Transverse colon (tissue), 4 donors: ENCODE measurements around the gene BCOR. TPM values are rescaled to one million over a fixed set of nuclear protein-coding genes. Genes with fewer than 3 reads are reported as not detected.

Source experiments
- DNase-seq: peaks from one replicate; pipeline ENCODE4 v3.0.0-alpha.2; 2019
- H3K27ac ChIP-seq, 4 donors: fragments of 200-600 bp; sonication (generic); 2 replicates each; pipeline ENCODE4 v1.5.1; 2016 to 2018; ENCODE audit warnings: inconsistent platforms in 4 of 4
- H3K27me3 ChIP-seq: fragments of 200-600 bp; sonication (generic); 2 replicates; pipeline ENCODE4 v1.5.1; 2017; ENCODE audit warnings: inconsistent platforms
- H3K36me3 ChIP-seq, 4 donors: fragments of 200-600 bp; sonication (generic); 2 replicates each; pipeline ENCODE4 v1.5.1; 2017 to 2019; ENCODE audit warnings: inconsistent platforms in 4 of 4
- H3K4me1 ChIP-seq, 4 donors: fragments of 200-600 bp; sonication (generic); 2 replicates each; pipeline ENCODE4 v1.5.1; 2017 to 2020; ENCODE audit warnings: inconsistent platforms in 4 of 4
- H3K4me3 ChIP-seq, 4 donors: fragments of 200-600 bp; sonication (generic); 1 replicate in 1 of 4; 2 replicates in 3 of 4; pipeline versions ENCODE4 v1.5.1 to v1.6.1; 2017 to 2019; ENCODE audit warnings: inconsistent platforms in 4 of 4
- H3K9me3 ChIP-seq, 2 donors: fragments of 200-600 bp; sonication (generic); 2 replicates each; pipeline ENCODE4 v1.5.1; 2017 to 2019; ENCODE audit warnings: inconsistent platforms in 2 of 2
- EP300 ChIP-seq: sonication (generic); formaldehyde crosslinking; IDR thresholded peaks from one replicate; pipeline ENCODE4 v1.6.1; 2017; ENCODE audit warnings: antibody characterized with exemption, low read depth
- POLR2A ChIP-seq: fragments of 450-650 bp; IDR thresholded peaks from one replicate; pipeline ENCODE4 v1.6.1; 2016; ENCODE audit warnings: antibody characterized with exemption, mild to moderate bottlenecking, moderate library complexity
- POLR2AphosphoS5 ChIP-seq, 3 donors: sonication (generic); formaldehyde crosslinking; IDR thresholded peaks; one replicate each; pipeline ENCODE4 v1.6.1; 2016; ENCODE audit warnings: antibody characterized with exemption in 3 of 3
- WGBS, 2 donors: methylation state at CpG; one replicate each; pipeline ENCODE4 v1.1.5; 2018; ENCODE audit warnings: low coverage in 1 of 2; 5-methylcytosine and 5-hydroxymethylcytosine counted together
- in situ Hi-C, 4 donors: fragments of 200-750 bp; cut with MboI; loops; one replicate each; pipeline versions ENCODE4 v1.15.0 to v1.15.1; 2017; ENCODE audit warnings: low sequenced_read_pairs in 3 of 4, low pct_ligation_motif_present in 1 of 4, low pct_unique_long_range_greater_than_20kb in 1 of 4
- intact Hi-C: fragments of 100-400 bp; cut with DNase I; formaldehyde crosslinking; loops from one replicate; pipeline ENCODE4 v1.15.1; 2023; ENCODE audit warnings: low total_unique reads
- total RNA-seq, 4 donors: library from RNA; depleted of rRNA; stranded (reverse); fragments of >200 nt; gene quantifications; one replicate each; pipeline ENCODE4 v1.1.0, GENCODE V29; 2016
- TF ChIP-seq, protein P1 (sequence below), 5 experiments: fragments of 200-600 bp in 3 of 5; fragments of 450-650 bp in 2 of 5; sonication (generic) in 3 of 5; IDR thresholded peaks; 1 replicate in 2 of 5; 2 replicates in 3 of 5; pipeline ENCODE4 v1.5.1; 2016 to 2017; ENCODE audit warnings: antibody characterized with exemption in 5 of 5, inconsistent platforms in 3 of 5, mild to moderate bottlenecking in 2 of 5, moderate library complexity in 1 of 5

Gene BCOR
- total RNA-seq, 4 donors from 2014 or later = 17.9 to 27.8 (median 20.4) TPM

DNA sequence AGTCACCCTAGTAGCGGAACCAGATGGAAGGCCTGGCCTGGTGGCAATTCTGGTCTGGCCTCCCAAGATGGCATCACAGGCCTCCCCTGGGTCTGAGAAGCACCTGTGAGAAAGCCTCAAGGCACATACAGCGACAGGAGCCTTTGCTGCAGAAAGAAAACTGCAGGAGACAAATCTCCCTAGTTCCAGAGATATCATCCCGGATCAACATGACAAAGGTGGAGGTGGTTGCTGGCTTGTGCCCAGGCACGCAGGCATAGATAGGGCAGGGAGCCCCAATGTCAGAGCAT is 93.6 kb downstream of the BCOR start:
- in situ Hi-C loops (no loop called here), intact Hi-C loops (loop anchor here (2.0 kb wide), 1 partner anchor 41 kb away; no protein-coding TSS in a partner anchor)
- Histone ChIP-seq H3K9me3 (no peaks in the 10 kb centered on the region), H3K4me3 (no peak overlapping the region), H3K4me1 (peaks cover 0 to 25% (median 14%) of the 10 kb centered on the region in 4 donors), H3K27me3 (no peaks in the 10 kb centered on the region), H3K36me3 (no peaks in the 10 kb centered on the region), H3K27ac (peak overlapping the region in 1 of 4 donors; percentile 4)
- no peak for DNase-seq
- 58% methylated on average over 4 of the region's 4 CpGs; no CpG with 5 or more reads in 1 of the 2 donors for WGBS, 2 donors
- TF ChIP-seq POLR2AphosphoS5 (IDR thresholded peaks at IDR 0.05) (no peak), EP300 (no peak), POLR2A (no peak)
- TF ChIP-seq, protein P1, sequence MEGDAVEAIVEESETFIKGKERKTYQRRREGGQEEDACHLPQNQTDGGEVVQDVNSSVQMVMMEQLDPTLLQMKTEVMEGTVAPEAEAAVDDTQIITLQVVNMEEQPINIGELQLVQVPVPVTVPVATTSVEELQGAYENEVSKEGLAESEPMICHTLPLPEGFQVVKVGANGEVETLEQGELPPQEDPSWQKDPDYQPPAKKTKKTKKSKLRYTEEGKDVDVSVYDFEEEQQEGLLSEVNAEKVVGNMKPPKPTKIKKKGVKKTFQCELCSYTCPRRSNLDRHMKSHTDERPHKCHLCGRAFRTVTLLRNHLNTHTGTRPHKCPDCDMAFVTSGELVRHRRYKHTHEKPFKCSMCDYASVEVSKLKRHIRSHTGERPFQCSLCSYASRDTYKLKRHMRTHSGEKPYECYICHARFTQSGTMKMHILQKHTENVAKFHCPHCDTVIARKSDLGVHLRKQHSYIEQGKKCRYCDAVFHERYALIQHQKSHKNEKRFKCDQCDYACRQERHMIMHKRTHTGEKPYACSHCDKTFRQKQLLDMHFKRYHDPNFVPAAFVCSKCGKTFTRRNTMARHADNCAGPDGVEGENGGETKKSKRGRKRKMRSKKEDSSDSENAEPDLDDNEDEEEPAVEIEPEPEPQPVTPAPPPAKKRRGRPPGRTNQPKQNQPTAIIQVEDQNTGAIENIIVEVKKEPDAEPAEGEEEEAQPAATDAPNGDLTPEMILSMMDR (IDR thresholded peaks at IDR 0.05) = no peak

DNA sequence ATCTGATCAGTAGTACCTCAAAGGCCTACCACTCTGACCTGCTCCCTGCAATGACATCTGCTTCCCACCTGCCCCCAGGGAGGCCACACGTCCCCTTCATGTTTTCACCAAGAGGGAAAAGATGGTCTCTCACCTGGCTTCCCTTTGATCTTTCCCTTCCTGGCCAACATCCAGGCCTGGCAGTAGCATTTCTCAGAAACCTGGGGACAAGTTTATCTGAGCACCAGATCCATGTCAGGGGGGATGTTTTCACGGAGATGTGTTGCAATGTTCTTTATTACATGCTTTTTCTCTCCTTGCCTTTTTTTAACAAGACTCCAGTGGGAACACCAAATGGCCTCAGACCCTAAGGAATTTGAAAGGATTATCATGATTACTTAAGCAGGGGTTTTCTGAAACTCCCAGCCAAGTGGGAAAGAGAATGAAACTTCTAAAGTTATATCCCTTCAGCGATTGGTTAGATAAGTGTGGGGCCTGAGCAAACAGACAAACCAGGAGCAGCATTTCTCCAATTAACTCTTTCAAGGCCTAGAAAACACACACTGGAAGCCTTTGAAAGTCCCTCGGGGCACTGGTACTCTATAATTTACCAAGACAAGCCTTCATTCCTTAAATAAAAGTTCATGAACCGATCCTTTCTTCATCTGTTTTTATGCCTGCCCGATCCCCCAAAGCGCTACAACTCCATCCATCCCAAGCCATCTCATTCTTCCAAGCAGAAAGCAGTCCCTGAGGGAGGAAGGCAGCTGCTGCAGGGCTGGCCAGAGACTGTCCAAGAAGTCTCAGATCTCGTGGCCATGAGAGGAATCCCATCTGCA is 94.1 kb downstream of the BCOR start:
- no peaks in the 10 kb centered on the region for H3K36me3 ChIP-seq
- H3K27ac ChIP-seq = peak overlapping the region in 1 of 4 donors; percentile 4
- no peak overlapping the region for H3K4me3 ChIP-seq
- intact Hi-C loops = loop anchor here (2.0 kb wide), 1 partner anchor 41 kb away; no protein-coding TSS in a partner anchor
- TF ChIP-seq POLR2A = no peak
- H3K4me1 ChIP-seq = peaks cover 0 to 19% (median 9%) of the 10 kb centered on the region in 4 donors
- DNase-seq = no peak
- no peaks in the 10 kb centered on the region for H3K27me3 ChIP-seq
- H3K9me3 ChIP-seq = no peaks in the 10 kb centered on the region
- 40 to 55% methylated on average over 1 to 8 of the region's 8 CpGs for WGBS, 2 donors
- in situ Hi-C loops = no loop called here

DNA sequence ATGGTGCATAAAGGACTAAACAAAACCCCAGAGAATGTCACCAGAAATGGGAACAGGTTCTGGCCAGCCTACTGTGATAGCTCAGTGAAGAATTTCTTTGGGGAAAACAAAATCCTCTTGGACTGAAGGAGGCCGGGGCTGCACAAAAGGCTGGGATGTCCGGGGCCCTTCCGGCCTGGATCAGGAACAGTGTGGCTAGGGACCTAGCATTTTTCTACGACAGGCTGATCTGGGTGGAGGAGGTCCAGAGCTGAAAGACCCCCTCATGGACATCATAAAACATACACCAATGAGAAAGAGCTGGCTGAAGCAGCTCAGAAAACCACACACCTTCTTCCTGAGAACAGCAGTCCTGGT is 94.7 kb downstream of the BCOR start:
- intact Hi-C loops (no loop called here), in situ Hi-C loops (no loop called here)
- H3K4me1 ChIP-seq = peaks cover 0 to 17% (median 7%) of the 10 kb centered on the region in 4 donors
- H3K36me3 ChIP-seq = no peaks in the 10 kb centered on the region
- no peak overlapping the region for H3K27ac ChIP-seq
- no peak overlapping the region for H3K4me3 ChIP-seq
- DNase-seq = no peak
- no peaks in the 10 kb centered on the region for H3K27me3 ChIP-seq
- TF ChIP-seq EP300 = no peak
- no peak for TF ChIP-seq POLR2A
- TF ChIP-seq POLR2AphosphoS5 (IDR thresholded peaks at IDR 0.05) = no peak
- TF ChIP-seq, protein P1 (IDR thresholded peaks at IDR 0.05) = no peak
- H3K9me3 ChIP-seq = no peaks in the 10 kb centered on the region
- 88% methylated on average over 4 of the region's 4 CpGs; no CpG with 5 or more reads in 1 of the 2 donors for WGBS, 2 donors
